ENCODE measurements around the gene EVX2.

Gene EVX2

GRCh38 chr2:176083796-176084261 is at the start of gene EVX2:
TSS of gene EVX2 (minus strand) at chr2:176083962. CDS start at chr2:176083776, 186 bp downstream.
- TF ChIP-seq, protein P1, sequence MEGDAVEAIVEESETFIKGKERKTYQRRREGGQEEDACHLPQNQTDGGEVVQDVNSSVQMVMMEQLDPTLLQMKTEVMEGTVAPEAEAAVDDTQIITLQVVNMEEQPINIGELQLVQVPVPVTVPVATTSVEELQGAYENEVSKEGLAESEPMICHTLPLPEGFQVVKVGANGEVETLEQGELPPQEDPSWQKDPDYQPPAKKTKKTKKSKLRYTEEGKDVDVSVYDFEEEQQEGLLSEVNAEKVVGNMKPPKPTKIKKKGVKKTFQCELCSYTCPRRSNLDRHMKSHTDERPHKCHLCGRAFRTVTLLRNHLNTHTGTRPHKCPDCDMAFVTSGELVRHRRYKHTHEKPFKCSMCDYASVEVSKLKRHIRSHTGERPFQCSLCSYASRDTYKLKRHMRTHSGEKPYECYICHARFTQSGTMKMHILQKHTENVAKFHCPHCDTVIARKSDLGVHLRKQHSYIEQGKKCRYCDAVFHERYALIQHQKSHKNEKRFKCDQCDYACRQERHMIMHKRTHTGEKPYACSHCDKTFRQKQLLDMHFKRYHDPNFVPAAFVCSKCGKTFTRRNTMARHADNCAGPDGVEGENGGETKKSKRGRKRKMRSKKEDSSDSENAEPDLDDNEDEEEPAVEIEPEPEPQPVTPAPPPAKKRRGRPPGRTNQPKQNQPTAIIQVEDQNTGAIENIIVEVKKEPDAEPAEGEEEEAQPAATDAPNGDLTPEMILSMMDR (IDR thresholded peaks at IDR 0.05; ENCODE audit: control extremely low read depth, extremely low read depth, low read depth, missing control alignments): no peak
- DNase-seq (ENCODE audit: extremely low spot score): no peak
- POLR2A ChIA-PET: no interaction called here
- CTCF ChIA-PET: interaction anchor here (1.7 to 1.9 kb wide), 2 partner anchors 9 to 13 kb away, joined by 3 to 5 read pairs; no protein-coding TSS in a partner anchor

- TF ChIP-seq, protein P1 (IDR thresholded peaks at IDR 0.05; ENCODE audit: control extremely low read depth, extremely low read depth, low read depth, missing control alignments): no peak
- ChIA-PET POLR2A (no interaction called here), CTCF (interaction anchor here (1.0 to 2.5 kb wide), 6 partner anchors 9 to 519 kb away, joined by 3 to 8 read pairs (median 4); no protein-coding TSS in a partner anchor)
- DNase-seq (ENCODE audit: extremely low spot score): no peak
Observed at GRCh38 chr2:176133389-176133788, 49.6 kb upstream of the EVX2 start.

- DNase-seq (ENCODE audit: extremely low spot score): no peak
- TF ChIP-seq, protein P1 (IDR thresholded peaks at IDR 0.05; ENCODE audit: control extremely low read depth, extremely low read depth, low read depth, missing control alignments): no peak
- ChIA-PET CTCF (interaction anchor here (1.2 to 2.5 kb wide), 13 partner anchors 8 to 1016 kb away, joined by 3 to 11 read pairs (median 6); no protein-coding TSS in a partner anchor), POLR2A (no interaction called here)
Observed at GRCh38 chr2:176132205-176133171, 48.7 kb upstream of the EVX2 start.

DNA sequence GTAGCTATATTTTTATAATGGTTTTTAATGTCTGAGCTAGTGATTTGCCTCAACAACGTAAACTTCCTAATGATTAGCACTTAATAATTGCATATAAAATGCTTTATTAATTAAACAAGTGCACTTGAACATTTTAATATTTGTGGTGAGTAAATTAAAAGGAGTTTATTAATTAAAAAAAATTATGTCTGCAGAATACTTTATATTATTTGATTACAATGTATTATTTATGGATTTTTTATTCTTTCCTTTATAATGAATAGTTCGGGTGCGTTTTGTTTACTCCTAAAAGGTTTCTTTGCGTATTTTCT is 48.0 kb upstream of the EVX2 start:
- ChIA-PET CTCF (interaction anchor here (1.2 to 2.3 kb wide), 8 partner anchors 9 to 1017 kb away, joined by 3 to 11 read pairs (median 6); no protein-coding TSS in a partner anchor), POLR2A (no interaction called here)
- no peak for DNase-seq (ENCODE audit: extremely low spot score)
- TF ChIP-seq, protein P1 (IDR thresholded peaks at IDR 0.05; ENCODE audit: control extremely low read depth, extremely low read depth, low read depth, missing control alignments): no peak

GRCh38 chr2:176130957-176131847 is 47.4 kb upstream of the EVX2 start:
- DNase-seq (ENCODE audit: extremely low spot score): no peak
- TF ChIP-seq, protein P1 (IDR thresholded peaks at IDR 0.05; ENCODE audit: control extremely low read depth, extremely low read depth, low read depth, missing control alignments): no peak
- CTCF ChIA-PET: interaction anchor here (0.7 to 2.3 kb wide), 10 partner anchors 10 to 1017 kb away, joined by 3 to 11 read pairs (median 6); no protein-coding TSS in a partner anchor
- POLR2A ChIA-PET: no interaction called here

Data from GM10248 (cell line).